ENCODE data around the gene KHDRBS2.

The KHDRBS2 gene

GRCh38 chr6:62009445-62009844 is 276.6 kb downstream of the KHDRBS2 start:
- no peak for DNase-seq

GRCh38 chr6:61989616-61990015 is 296.4 kb downstream of the KHDRBS2 start:
- no peak for DNase-seq

GRCh38 chr6:61980622-61981021 is 305.4 kb downstream of the KHDRBS2 start:
- no peak for DNase-seq

GRCh38 chr6:61977947-61978346 is 308.1 kb downstream of the KHDRBS2 start:
- DNase-seq: no peak

GRCh38 chr6:61977099-61977498 is 308.9 kb downstream of the KHDRBS2 start:
- DNase-seq: no peak

GRCh38 chr6:61959196-61959595 is 326.8 kb downstream of the KHDRBS2 start:
- DNase-seq: no peak

GRCh38 chr6:61953851-61954250 is 332.2 kb downstream of the KHDRBS2 start:
- no peak for DNase-seq

GRCh38 chr6:61951586-61951985 is 334.4 kb downstream of the KHDRBS2 start:
- DNase-seq: no peak

GRCh38 chr6:61950811-61951210 is 335.2 kb downstream of the KHDRBS2 start:
- no peak for DNase-seq

- no peak for DNase-seq
Observed at GRCh38 chr6:61949971-61950370, 336.1 kb downstream of the KHDRBS2 start.

GRCh38 chr6:61949161-61949560 is 336.9 kb downstream of the KHDRBS2 start:
- DNase-seq: no peak

- DNase-seq: no peak
Observed at GRCh38 chr6:61947311-61947947, 338.6 kb downstream of the KHDRBS2 start.

GRCh38 chr6:61940919-61941318 is 345.1 kb downstream of the KHDRBS2 start:
- DNase-seq: no peak

- DNase-seq: no peak
Observed at GRCh38 chr6:61935242-61935846, 350.7 kb downstream of the KHDRBS2 start.

- peak; percentile 88 for DNase-seq
Observed at GRCh38 chr6:61909486-61909885, 376.5 kb downstream of the KHDRBS2 start.

- no peak for DNase-seq
Observed at GRCh38 chr6:61901748-61902147, 384.3 kb downstream of the KHDRBS2 start.

GRCh38 chr6:61894536-61894935 is 391.5 kb downstream of the KHDRBS2 start:
- no peak for DNase-seq

GRCh38 chr6:61887423-61887822 is 398.6 kb downstream of the KHDRBS2 start:
- no peak for DNase-seq

GRCh38 chr6:61886608-61887259 is 399.3 kb downstream of the KHDRBS2 start:
- DNase-seq: peak; percentile 6

- DNase-seq: no peak
Observed at GRCh38 chr6:61869632-61870400, 416.2 kb downstream of the KHDRBS2 start.

GRCh38 chr6:61868507-61869080 is 417.4 kb downstream of the KHDRBS2 start:
- no peak for DNase-seq

GRCh38 chr6:61867635-61868034 is 418.4 kb downstream of the KHDRBS2 start:
- no peak for DNase-seq

GRCh38 chr6:61857541-61857940 is 428.5 kb downstream of the KHDRBS2 start:
- no peak for DNase-seq

Measured in NCI-H2171 treated with DMSO at 0.1 percent for 48 hours (cell line).